Glomerular visceral epithelial cell (primary cell): ENCODE data around the gene E2F1.

Experiments
- DNase-seq: peaks from one replicate; pipeline ENCODE4 v3.0.0-alpha.2; 2016; ENCODE audit errors: extremely low spot score

The E2F1 gene

DNA sequence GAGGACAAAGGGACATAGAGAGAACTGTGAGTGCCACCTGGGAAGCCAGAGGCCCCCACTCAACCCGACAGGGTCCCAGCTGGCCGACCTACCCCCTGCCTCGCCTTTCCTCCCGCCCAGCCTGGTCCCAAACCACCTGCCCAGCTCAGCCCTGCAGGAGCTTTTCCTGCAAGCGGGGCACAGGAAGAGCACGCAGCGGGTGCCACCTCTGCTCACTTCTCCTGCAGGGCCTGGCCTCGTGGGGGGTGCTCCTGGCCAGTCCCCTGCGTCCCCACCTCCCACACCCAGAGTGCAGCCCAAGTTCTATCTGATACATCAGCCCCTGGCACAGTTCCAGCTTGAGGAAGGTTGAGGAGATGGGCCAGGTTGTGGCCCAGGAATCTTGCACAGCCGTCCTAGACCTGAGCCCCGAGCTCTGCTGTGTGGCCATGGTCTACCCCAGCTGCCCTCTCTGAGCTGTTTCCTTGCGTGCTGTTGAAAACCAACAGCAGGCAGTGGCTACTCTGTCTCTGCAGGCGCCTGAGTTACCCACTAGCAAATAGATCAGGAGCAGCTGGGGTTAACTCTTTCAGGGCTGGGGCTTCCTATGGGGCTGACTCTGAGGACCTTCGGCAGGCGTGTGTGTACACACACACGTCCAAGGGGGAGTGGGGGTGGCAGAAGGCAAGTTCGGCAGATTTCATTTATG, 13.6 kb downstream of the E2F1 start:
- no peak for DNase-seq

DNA sequence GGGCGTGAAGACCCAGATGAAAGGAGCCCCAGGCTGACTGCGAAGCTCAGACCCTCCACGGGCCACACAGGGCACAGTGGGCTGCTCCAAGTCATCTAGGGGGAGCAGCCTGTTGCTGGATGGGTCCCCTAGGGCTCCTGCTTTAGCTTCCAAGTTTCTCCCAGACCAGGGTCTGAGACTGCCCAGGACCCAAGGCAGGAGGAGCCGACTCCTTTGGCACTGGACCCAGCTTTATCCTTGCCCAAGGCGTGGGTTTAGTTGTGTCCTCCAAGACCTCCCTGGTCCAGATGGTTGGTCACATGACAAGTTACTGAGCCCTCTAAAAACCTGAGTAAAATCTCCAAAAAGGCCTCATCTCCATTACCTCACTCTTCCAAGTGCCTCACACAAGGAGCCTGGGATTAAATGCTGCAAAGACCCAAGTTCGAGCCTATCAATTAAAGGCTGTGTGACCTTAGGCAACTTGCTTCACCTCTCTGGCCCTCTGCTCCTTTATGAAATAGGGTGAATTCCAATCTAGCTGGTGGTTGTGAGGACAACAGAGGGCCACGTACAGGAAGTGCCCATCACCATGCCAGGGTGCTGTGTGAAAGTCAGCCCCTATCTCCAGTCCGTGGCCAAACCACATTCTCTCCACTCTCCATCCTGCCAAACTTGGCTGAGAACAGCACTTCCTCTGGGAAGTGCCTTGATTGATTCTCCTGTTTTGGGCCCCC, 14.5 kb downstream of the E2F1 start:
- no peak for DNase-seq

DNA sequence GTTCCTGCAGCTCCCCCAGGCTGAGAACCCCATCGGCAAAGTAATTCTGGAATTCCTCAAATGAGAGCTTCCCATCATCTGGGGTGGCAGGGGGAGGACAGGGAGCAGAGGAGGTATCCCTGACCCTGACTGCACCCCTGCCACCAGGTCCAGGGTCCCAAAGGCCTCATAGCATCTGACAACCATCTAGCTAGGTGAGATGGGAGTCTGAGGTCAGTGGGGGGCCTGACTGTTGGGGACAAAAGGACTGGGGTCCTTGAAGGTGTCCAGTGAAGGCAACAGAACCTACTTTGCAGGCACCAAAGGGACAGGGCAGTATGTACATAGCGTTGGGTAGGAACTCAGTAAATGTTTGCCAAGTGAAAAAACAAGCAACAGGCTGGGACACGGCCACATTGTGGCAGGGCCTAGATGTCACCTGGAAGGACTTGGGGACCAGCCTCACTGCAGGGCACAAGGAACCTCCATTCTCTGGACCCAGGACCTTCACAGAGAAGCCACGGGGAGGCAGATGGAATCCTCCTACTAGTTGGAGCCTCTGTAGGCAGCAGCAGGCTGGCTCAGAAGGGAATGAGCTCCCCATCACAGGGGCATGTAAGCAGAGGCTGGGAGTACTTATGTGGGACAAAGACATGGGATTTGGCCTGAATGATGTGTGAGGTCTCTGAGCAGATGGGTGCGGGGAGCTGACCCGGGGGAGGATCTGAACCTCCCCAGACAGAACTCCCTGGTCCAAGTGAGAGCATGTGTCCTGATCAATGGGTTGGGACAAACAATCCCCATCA, 15.3 kb downstream of the E2F1 start:
- DNase-seq = no peak

DNA sequence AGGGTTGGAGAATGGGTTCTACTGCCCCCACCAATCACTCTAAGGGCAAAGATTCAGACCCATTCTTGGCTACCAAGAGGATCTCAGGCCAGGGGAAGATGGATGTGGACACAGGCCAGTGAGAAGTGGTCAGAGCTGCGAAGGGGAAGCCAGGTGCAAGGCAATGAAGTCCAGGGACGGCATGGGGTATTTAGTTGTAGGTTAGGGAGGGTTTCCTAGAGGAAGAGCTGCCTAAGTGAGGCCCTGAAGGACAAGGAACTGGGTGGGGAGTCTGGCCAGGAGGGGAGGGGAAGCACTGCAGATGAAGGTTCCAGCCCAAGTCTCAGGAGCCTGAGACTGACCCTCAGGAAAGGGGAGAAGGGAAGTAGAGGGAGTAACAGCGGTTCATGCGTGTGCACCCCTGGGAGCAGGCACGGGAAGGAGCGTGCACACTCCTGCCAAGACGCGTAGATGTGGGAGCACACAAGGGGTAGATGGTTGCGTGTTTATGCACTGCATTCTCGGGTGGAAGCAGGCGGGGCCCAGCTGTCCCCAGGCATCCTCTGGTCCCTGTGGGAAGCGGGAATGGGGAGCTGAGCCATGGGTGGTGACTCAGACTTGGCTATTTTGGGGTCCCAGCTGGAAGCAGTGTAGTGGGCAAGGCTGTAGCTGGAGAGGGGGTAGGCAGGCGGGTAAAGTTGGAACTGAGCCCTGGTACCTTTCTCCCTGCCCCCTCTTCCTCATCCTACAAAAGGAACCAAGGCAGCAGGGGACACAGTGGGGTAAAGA, 16.1 kb downstream of the E2F1 start:
- DNase-seq = no peak

DNA sequence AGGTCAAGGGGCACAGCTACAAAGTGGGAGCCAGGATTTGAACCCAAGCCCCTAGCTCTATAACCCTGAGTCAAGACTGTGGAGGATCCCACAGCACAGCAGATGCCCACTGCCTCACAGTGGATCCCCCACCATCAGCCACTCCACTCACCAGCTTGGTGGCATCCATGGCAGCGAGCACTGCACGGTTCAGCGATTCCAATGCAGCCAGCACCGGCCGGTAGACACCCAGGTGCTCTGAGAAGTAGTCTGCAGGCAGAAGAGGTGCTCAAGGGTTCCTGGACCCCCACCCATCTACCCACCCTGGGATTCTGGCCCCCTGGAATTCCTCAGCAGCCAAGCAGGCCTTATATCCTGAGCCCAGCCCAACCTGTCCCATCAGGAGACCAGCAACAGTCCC, 17.0 kb downstream of the E2F1 start:
- DNase-seq = no peak

DNA sequence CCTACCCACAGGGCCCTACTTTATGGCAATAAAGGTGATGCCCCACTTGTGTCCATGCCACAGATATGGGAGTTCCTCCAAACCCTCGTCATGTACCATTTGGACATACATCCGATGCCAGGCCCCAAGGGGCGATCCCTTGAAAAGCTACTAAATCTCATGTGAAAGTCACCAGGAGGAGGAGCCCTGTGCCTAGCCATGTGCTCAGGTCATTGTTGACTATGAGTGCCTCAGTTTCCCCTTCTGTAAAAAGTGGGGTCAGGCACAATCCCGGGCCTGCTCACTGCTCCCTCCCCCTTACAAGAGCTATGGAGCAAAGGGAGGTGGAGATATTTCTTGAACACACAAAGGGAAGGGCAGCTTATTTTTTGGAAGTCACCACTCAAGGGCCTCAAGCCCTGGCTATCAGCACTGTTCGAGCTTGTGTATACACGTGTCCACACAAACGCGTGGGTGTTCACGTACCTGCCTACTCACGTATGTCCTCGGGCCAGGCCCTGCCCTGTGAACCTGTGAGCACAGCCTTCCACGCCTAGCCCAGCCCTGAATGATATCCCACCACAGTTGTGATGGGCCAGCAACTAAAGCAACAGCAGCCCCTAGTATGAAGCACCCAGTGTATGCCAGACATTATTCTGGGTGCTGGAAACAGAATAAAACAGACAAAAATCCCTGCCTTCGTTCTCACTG, 17.6 kb downstream of the E2F1 start:
- no peak for DNase-seq

DNA sequence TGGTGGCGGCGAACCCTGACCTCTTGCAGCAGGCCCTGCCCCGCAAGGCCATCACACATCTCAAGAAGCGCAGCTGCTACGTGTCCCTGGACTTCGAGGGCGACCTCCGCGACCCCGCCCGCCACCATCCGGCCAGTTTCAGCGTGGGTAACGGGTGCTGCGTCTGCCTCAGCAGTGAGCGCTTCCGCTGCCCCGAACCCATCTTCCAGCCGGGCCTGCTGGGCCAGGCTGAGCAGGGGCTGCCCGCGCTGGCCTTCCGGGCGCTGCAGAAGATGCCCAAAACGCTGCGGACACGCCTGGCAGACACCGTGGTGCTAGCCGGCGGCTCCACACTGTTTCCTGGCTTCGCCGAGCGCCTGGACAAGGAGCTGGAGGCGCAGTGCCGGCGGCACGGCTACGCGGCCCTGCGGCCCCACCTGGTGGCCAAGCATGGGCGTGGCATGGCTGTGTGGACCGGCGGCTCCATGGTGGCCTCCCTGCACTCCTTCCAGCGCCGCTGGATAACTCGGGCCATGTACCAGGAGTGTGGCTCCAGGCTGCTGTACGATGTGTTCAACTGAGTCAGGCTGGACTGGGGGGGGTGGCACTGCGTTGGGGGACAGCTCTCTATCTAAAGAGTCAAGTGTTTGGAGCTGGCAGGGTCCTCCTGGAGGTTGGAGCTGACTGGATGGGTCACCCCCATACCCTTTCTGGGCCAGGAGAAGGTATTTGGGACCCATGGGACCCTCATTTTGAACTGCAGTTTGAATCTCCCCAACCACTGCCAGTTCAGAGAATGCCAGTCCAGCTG, 18.3 kb downstream of the E2F1 start:
- DNase-seq = peak; percentile 53

DNA sequence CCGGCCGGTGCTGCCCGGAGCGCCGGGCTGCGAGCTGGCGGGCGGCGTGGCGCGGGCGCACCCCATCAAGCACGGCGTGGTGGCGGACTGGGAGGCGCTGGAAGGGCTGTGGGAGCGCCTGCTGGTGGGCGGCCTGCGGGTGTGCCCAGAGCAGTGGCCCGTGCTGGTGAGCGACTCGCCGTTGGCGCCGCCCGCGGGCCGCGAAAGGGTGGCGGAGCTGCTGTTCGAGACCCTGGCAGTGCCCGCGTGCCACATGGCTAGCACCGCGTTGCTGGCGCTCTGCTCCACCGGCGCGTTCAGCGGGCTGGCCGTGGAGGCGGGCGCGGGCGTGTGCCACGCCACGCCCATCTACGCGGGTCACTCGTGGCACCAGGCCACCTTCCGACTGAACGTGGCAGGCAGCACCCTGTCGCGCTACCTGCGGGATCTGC, 18.9 kb downstream of the E2F1 start:
- no peak for DNase-seq

DNA sequence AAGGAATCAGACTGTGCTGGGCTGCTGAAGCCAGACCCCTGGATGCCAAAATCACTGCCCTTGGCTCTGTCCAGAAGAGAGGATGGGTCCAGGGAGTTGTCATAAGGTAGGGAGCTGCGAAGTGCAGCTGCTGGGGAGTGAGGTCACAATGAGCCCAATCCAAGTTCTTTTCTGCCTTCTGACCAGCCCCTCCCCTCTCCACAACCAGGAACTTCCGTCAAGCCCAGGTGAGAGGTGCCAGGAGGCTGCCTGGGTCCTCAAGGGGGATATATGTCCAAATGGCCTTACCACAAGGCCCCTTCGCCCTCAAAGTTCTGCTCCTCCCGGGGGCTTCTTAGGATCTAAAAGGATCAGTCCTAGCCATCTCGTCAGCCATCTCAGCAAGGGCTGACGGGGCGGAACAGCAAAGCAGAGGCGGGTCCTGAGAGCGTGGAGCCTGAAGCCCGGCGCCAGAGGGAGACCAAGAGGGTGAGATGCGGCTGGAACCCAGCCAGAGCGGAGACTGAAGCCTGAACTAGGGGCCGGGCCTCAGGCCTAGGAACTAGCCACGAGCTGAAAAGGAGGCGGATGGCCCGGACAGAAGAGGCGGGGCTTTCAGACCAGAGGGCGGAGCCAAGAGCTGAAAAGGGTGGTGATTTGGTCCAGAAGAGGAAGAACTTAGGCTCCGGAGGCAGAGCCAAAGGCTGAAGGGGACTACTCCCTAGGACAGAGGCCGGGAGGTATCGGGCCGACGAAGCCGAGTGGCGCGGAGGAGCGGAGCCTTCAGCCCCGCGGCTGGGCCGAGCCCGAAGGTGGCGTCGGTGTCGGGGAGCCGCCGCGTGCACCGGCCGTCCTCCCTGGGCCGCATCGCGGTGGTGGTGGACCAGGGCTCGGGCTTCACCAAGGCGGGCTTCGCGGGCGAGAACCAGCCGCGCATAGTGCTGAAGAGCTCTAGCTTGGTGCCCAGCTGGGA, 19.6 kb downstream of the E2F1 start, which contains the start of gene ACTL10:
Gene ACTL10 (plus strand): TSS at position 651 of the 952 bp plus-strand sequence. CDS start 555 bp downstream, outside the sequence.
- peak; percentile 98 for DNase-seq

DNA sequence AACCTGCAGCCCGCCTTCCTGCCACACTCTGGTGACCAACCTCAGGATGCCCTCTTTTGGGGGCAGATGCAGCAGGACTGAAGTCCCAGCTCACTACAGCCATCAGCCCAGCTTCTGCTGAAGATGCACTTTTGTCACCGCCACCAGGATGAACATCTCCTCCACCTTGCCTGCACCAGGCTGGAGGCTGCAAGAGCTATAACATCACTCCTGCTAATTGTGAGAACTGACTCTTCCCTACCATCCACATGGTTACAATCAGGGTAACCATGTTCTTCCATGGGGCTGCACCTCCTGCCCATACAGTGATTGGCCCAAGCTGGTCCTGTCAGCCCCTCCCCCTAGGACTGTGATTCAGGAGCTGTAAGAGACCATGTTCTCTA, 21.4 kb downstream of the E2F1 start:
- no peak for DNase-seq

DNA sequence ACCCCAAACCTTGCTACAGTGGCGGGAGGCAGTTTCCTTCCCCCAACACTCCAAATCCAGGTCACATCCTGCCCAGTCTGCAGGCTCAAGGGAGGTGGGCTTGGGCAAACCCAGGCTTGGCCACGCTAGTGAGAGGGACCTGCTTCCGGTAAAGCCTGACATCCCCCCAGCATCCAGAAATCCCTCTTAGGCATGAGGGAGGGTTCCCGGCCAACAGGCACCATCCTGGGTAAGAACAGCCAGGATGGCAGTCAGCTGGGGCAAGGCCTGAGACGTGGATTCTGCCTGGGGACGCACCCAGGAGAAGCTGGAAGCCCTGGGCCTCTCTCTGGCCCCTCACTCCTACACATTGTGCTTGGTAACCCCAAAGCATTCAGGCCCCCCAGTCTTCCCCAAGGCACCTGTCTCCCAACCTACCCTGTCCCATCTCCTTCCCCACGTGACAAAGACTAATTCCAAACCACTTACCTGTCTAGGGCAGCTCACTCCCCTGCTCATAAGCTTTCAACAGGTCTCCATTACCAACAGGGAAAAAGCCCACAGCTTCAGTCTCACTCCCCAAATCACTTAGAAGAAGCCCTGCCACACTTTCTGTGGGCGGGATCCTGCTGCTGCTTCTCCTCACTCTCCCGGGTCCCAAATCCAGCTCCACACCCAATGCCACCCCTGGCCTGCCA, 22.0 kb downstream of the E2F1 start:
- DNase-seq = no peak

DNA sequence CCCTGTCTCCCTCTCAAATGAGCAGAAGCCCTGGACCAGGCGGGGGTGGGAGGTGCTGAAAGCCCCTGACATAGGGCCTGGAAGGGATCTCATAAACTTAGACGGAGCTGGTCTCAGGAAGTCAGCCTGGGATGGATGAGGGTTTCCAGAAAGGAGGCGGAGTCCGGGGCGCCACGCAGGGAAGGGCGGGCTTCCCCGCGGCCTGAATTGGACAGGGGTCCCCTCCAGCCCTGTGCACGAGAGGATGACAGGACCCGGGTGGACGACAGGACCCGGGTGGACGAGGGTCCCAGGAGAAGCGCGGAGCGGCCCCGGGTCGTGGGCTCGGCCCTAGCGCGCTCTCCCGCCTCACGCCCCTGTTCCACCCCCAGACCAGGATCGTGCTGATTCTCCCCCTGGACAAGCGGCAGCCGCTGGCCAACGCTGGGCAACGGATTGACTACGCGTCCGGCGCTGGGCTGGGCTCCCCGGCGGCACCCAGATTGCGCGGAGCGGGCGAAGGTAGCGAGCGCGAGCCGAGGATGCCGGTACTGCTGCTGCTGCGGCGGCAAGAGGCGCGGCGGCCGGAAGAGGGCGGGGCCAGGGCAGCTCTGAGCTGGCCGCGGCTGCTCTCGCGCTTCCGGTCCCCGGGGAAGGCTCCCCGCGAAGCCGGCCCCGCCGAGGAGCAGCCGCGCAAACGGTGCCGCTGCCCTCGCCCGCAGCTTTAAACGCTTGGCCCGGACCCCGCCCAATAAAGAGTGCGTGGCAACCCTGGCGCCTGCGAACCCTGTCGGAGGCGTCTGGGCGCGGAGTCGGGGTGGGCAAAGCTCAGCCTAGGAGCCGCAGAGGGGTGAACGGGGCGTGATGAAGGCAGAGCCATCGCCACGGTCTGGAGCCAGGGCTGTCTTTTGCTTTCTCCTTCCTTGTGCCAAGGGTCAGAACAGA, 22.8 kb downstream of the E2F1 start:
- peak; percentile 84 for DNase-seq

DNA sequence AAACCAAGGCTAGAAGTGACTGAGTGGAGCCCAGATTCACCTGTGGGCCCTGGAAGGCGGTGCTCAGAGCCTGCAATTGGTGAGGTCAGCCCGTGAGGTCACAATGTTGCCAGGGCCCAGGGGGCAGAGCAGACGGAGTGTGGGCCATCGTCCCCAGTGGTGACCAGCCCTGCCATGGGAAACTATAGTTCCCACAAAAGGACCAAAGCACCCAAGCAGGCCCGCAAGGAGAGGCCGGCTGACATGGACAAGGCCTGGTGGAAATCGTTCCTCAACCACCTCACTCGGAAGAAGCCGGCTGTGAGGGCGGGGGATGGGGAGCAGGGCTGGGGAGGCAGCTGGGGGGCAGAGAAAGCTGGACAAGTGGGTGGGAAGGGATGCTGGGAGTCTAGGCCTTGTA, 24.0 kb downstream of the E2F1 start, which contains the start of gene C20orf144:
Gene C20orf144 (plus strand): TSS at position 156 of the 400 bp plus-strand sequence. CDS start 19 bp downstream, at position 175.
- DNase-seq = no peak

DNA sequence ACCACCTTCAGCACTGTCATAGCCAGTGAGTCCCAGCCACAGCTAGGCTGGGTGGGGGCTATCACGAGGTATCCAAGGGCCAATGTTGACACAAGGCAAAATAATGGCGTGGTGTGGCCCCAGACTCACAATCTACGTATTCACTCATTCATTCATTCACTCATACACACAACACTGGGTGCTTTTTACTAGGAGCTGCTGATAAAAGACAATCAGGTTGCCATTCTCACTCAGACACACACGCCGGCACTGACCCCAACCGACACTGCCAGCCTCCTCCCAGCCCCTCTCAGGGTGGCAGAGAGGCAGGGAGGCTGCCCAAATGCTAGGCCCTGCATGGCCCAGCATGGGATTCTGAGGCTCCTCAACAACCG, 25.5 kb downstream of the E2F1 start:
- DNase-seq = no peak

DNA sequence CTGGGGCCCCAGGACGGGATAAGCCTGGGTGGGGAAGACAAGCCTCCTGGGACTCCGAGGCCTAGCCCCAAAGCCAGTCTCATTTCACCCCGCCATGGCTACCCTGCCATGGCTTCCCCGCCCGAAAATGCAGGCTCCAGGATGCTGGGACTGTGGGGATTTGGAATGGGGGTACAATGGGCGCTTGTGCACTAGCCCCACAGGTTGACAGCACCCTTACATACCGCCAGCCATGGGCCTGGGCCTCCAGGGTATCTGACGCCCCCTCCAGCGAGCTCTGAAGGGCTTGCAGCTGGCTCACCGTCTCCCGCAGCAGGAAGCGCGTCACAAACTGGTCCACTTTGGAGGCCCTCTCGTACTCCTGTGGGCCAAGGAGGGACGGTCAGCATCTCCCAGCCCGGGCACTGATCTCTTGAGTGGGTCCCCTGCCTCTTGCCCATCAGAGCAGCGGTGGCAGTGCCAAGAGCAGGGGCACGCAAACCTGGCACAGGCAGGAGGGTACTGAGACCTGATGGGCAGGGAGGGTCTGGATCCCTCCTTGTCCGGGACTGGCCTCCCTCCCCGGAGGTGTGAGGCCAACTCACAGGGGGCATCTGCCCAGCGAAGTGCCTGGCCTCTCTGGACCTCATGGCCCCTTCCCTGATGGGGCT, 26.0 kb downstream of the E2F1 start:
- no peak for DNase-seq

DNA sequence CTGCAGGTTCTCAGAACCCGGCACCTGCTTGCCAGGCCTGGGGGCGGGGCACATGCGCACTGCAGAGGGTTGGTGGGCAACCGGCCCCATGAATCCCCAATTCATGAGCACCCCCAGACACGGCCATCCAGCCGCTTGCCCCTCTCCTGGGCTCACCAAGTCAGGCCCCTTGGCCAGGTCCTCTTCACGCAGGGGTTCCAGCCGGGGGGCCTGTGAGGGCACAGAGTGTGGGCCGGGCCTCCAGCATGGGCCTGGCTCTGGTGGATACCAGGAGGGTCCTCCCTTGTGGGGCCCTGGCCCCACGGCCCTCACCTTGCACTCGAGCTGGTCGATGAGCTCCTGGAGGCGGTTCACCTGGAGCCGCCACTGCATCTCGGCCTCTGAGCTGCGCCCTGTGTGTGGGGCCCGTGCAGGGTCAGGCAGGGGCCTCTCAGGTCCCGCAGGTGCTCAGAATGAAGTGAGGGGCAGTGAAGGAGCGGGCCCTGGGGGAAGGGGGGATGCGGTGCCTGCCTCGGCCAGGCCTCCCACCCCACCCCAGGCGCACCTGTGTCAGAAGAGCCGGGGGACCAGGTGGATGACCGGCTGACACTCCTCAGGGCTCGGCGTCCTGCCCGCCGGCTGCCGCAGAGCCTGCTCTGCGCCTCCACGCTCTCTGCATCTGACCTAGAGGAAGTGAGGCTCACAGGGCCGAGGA, 26.7 kb downstream of the E2F1 start:
- DNase-seq = no peak
